Measurements from ENCODE around the gene IGSF8.

GRCh38 chr1:160062230-160062532, 36.2 kb downstream of the IGSF8 start:
- TF ChIP-seq POLR2AphosphoS5 (IDR thresholded peaks at IDR 0.05; ENCODE audit: borderline replicate concordance, low read depth, low read length), result no peak
- TF ChIP-seq EZH2 (IDR thresholded peaks at IDR 0.05), result no peak

All from SK-N-MC (cell line).